GM12878 (cell line): ENCODE data around the gene TRERF1. TPM values are rescaled to one million over a fixed set of nuclear protein-coding genes. Genes with fewer than 3 reads are reported as not detected.

Experiments used
- ASH2L ChIP-seq: fragments of 300-600, 200-600 bp; sonication (generic); IDR thresholded peaks from 2 replicates; pipeline ENCODE4 v1.6.1; 2017; ENCODE audit warnings: low read depth, mild to moderate bottlenecking, borderline replicate concordance
- BHLHE40 ChIP-seq, 2 experiments: fragments of 450-650 bp in 1 of 2; IDR thresholded peaks; 2 replicates each; pipeline ENCODE4 v1.6.1; 2011 to 2017; ENCODE audit warnings: low read depth in 2 of 2, borderline replicate concordance in 1 of 2, improper control_type of control experiment in 1 of 2, low read length in 1 of 2, mild to moderate bottlenecking in 1 of 2
- BRCA1 ChIP-seq: IDR thresholded peaks from 2 replicates; pipeline ENCODE4 v1.6.1; 2011; ENCODE audit warnings: low read depth, low read length, improper control_type of control experiment
- CBFB ChIP-seq: IDR thresholded peaks from 2 replicates; pipeline ENCODE4 v1.6.1; 2016; ENCODE audit warnings: antibody characterized with exemption, low read depth
- EGR1 ChIP-seq, 2 experiments: IDR thresholded peaks; 1 replicate in 1 of 2; 2 replicates in 1 of 2; pipeline ENCODE4 v1.6.1; 2011 to 2012; ENCODE audit warnings: low read depth in 2 of 2, low read length in 2 of 2, borderline replicate concordance in 1 of 2, mild to moderate bottlenecking in 1 of 2, moderate library complexity in 1 of 2
- HCFC1 ChIP-seq: fragments of 150-350 bp; IDR thresholded peaks from 2 replicates; pipeline ENCODE4 v1.6.1; 2014; ENCODE audit warnings: low read length
- HDAC2 ChIP-seq: fragments of 200-600 bp; sonication (generic); IDR thresholded peaks from 2 replicates; pipeline ENCODE4 v1.6.1; 2017
- IRF4 ChIP-seq: IDR thresholded peaks from 2 replicates; pipeline ENCODE4 v1.6.1; 2011; ENCODE audit warnings: low read depth, low read length
- NBN ChIP-seq: fragments of 450-650 bp; IDR thresholded peaks from 2 replicates; pipeline ENCODE4 v1.6.1; 2016
- NFYB ChIP-seq: IDR thresholded peaks from 2 replicates; pipeline ENCODE4 v1.6.1; 2011; ENCODE audit warnings: low read depth, mild to moderate bottlenecking, low read length, improper control_type of control experiment, moderate library complexity; ENCODE audit not compliant: insufficient read depth
- NR2C2 ChIP-seq: IDR thresholded peaks from 2 replicates; pipeline ENCODE4 v1.6.1; 2011; ENCODE audit warnings: borderline replicate concordance, low read depth; ENCODE audit not compliant: control insufficient read depth, insufficient read length
- PAX5 ChIP-seq: IDR thresholded peaks from 2 replicates; pipeline ENCODE4 v1.6.1; 2011; ENCODE audit warnings: low read depth, low read length, borderline replicate concordance
- POLR2A ChIP-seq: IDR thresholded peaks from 2 replicates; pipeline ENCODE4 v1.6.1; 2011; ENCODE audit warnings: low read depth, mild to moderate bottlenecking, low read length
- POLR2AphosphoS5 ChIP-seq: IDR thresholded peaks from 2 replicates; pipeline ENCODE4 v1.6.1; 2011; ENCODE audit warnings: mild to moderate bottlenecking, low read length, inconsistent platforms
- RAD51 ChIP-seq: fragments of 450-650 bp; IDR thresholded peaks from 2 replicates; pipeline ENCODE4 v1.6.1; 2016; ENCODE audit warnings: moderate library complexity, mild to moderate bottlenecking, inconsistent platforms
- SMAD1 ChIP-seq: fragments of 450-650 bp; IDR thresholded peaks from 2 replicates; pipeline ENCODE4 v1.6.1; 2018; ENCODE audit warnings: mild to moderate bottlenecking, low read depth; ENCODE audit not compliant: partially characterized antibody
- SMAD5 ChIP-seq: IDR thresholded peaks from 2 replicates; pipeline ENCODE4 v1.6.1; 2016; ENCODE audit warnings: antibody characterized with exemption, low read depth
- SP1 ChIP-seq: IDR thresholded peaks from one replicate; pipeline ENCODE4 v1.6.1; 2011; ENCODE audit warnings: low read depth, low read length
- STAT3 ChIP-seq: IDR thresholded peaks from 2 replicates; pipeline ENCODE4 v1.6.1; 2011; ENCODE audit warnings: low read depth, low read length, improper control_type of control experiment
- SUZ12 ChIP-seq: fragments of 200-600 bp; sonication (generic); IDR thresholded peaks from one replicate; pipeline ENCODE4 v1.6.1; 2018; ENCODE audit warnings: antibody characterized with exemption, mild to moderate bottlenecking; ENCODE audit not compliant: unreplicated experiment
- TCF12 ChIP-seq: IDR thresholded peaks from 2 replicates; pipeline ENCODE4 v1.6.1; 2011; ENCODE audit warnings: low read depth, mild to moderate bottlenecking, low read length
- WRNIP1 ChIP-seq: IDR thresholded peaks from 2 replicates; pipeline ENCODE4 v1.6.1; 2011; ENCODE audit warnings: low read depth, low read length, improper control_type of control experiment, borderline replicate concordance
- ZNF274 ChIP-seq: IDR thresholded peaks from one replicate; pipeline ENCODE4 v1.8.0; 2011; ENCODE audit not compliant: insufficient read length, insufficient read depth
- ZNF622 ChIP-seq: fragments of 450-650 bp; IDR thresholded peaks from 2 replicates; pipeline ENCODE4 v1.6.1; 2017; ENCODE audit warnings: mild to moderate bottlenecking, inconsistent platforms
- polyA plus RNA-seq, 11 experiments: library from polyadenylated mRNA; depleted of rRNA in 4 of 11; unstranded in 6 of 11; stranded (reverse) in 5 of 11; fragments of >200 nt; fragmentation: Nextera tagmentation in 4 of 11; fragmentation: Illumina TruSeq in 1 of 11; extraction: Ambion mirVana in 4 of 11; extraction: Trizol in 1 of 11; gene quantifications; 1 replicate in 1 of 11; 2 replicates in 10 of 11; pipeline versions ENCODE4 v1.2.1 to v1.2.3, GENCODE V29; 2011 to 2016; ENCODE audit warnings: inconsistent platforms in 2 of 11, missing spikeins in 2 of 11, low read depth in 1 of 11
- total RNA-seq, 4 experiments: library from RNA; depleted of rRNA in 3 of 4; stranded (reverse); fragments of >200 nt in 3 of 4; fragmentation: Illumina TruSeq in 1 of 4; extraction: Trizol in 1 of 4; gene quantifications; 2 replicates each; pipeline versions ENCODE4 v1.2.1 to v1.2.3, GENCODE V29; 2013 to 2021
- TF ChIP-seq, protein P1 (sequence below): IDR thresholded peaks from 2 replicates; pipeline ENCODE4 v1.6.1; 2011; ENCODE audit warnings: low read depth, low read length, improper control_type of control experiment, borderline replicate concordance
- TF ChIP-seq, protein P2 (sequence below): fragments of 450-650 bp; IDR thresholded peaks from 2 replicates; pipeline ENCODE4 v1.6.1; 2018; ENCODE audit warnings: mild to moderate bottlenecking, low read depth, moderate library complexity; ENCODE audit not compliant: partially characterized antibody
- TF ChIP-seq, protein P3 (sequence below): fragments of 450-650 bp; IDR thresholded peaks from 2 replicates; pipeline ENCODE4 v1.6.1; 2017; ENCODE audit warnings: mild to moderate bottlenecking, low read depth, inconsistent platforms; ENCODE audit not compliant: poor library complexity, severe bottlenecking

TRERF1 gene
- total and polyA plus RNA-seq, 10 of the 15 experiments (the other 5 are each of a cell fraction or from before 2014, with no cell fraction given) = 2.2 to 19.4 (median 7.2) TPM

DNA sequence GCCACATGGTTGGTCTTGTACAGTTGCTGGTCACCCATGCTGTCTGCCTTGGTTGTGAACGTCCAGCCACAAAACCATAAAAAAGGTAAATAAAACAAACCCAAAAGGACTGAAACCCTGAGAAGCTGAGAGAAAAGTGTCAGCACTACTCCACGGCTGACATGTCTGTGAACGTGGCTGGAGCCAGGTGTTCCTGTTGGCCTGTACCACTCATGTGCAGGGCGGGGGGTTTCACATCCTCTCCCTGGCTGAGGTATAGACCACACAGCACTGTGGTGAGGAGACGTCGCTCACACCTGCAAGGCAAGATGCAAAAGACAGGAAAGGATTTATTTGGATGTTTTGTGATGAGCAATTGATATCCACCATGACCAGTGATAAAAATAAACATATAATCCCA lies 182.2 kb downstream of the TRERF1 start (continued):
- TF ChIP-seq SUZ12 (no peak), BHLHE40 (IDR thresholded peaks at IDR 0.05; ENCODE audit: borderline replicate concordance in 1 of 2, low read depth in 2 of 2, low read length in 1 of 2) (peak; percentile 93), SP1 (no peak), RAD51 (no peak), HCFC1 (no peak), ZNF622 (no peak), POLR2AphosphoS5 (no peak), PAX5 (peak; percentile 81; the same call in 1 of the 2 replicates), TCF12 (peak; percentile 98), POLR2A (no peak), WRNIP1 (no peak), STAT3 (no peak), NR2C2 (no peak), NFYB (no peak), SMAD1 (no peak), BRCA1 (no peak), EGR1 (IDR thresholded peaks at IDR 0.05; ENCODE audit: borderline replicate concordance in 1 of 2, low read depth in 2 of 2, low read length in 2 of 2) (no peak), NBN (peak; percentile 83), CBFB (peak; percentile 76), ZNF274 (no peak), HDAC2 (no peak), IRF4 (peak; percentile 85; the same call in 1 of the 2 replicates), ASH2L (no peak), SMAD5 (no peak)
- TF ChIP-seq, protein P1, sequence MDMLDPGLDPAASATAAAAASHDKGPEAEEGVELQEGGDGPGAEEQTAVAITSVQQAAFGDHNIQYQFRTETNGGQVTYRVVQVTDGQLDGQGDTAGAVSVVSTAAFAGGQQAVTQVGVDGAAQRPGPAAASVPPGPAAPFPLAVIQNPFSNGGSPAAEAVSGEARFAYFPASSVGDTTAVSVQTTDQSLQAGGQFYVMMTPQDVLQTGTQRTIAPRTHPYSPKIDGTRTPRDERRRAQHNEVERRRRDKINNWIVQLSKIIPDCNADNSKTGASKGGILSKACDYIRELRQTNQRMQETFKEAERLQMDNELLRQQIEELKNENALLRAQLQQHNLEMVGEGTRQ = no peak; the same call in 1 of the 2 replicates
- TF ChIP-seq, protein P2, sequence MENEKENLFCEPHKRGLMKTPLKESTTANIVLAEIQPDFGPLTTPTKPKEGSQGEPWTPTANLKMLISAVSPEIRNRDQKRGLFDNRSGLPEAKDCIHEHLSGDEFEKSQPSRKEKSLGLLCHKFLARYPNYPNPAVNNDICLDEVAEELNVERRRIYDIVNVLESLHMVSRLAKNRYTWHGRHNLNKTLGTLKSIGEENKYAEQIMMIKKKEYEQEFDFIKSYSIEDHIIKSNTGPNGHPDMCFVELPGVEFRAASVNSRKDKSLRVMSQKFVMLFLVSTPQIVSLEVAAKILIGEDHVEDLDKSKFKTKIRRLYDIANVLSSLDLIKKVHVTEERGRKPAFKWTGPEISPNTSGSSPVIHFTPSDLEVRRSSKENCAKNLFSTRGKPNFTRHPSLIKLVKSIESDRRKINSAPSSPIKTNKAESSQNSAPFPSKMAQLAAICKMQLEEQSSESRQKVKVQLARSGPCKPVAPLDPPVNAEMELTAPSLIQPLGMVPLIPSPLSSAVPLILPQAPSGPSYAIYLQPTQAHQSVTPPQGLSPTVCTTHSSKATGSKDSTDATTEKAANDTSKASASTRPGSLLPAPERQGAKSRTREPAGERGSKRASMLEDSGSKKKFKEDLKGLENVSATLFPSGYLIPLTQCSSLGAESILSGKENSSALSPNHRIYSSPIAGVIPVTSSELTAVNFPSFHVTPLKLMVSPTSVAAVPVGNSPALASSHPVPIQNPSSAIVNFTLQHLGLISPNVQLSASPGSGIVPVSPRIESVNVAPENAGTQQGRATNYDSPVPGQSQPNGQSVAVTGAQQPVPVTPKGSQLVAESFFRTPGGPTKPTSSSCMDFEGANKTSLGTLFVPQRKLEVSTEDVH = no peak
- TF ChIP-seq, protein P3, sequence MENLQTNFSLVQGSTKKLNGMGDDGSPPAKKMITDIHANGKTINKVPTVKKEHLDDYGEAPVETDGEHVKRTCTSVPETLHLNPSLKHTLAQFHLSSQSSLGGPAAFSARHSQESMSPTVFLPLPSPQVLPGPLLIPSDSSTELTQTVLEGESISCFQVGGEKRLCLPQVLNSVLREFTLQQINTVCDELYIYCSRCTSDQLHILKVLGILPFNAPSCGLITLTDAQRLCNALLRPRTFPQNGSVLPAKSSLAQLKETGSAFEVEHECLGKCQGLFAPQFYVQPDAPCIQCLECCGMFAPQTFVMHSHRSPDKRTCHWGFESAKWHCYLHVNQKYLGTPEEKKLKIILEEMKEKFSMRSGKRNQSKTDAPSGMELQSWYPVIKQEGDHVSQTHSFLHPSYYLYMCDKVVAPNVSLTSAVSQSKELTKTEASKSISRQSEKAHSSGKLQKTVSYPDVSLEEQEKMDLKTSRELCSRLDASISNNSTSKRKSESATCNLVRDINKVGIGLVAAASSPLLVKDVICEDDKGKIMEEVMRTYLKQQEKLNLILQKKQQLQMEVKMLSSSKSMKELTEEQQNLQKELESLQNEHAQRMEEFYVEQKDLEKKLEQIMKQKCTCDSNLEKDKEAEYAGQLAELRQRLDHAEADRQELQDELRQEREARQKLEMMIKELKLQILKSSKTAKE = peak; percentile 82
